AG04450 (cell line): Measurements from ENCODE around the gene GPX1. TPM values are rescaled to one million over a fixed set of nuclear protein-coding genes. Genes with fewer than 3 reads are reported as not detected.
"Not testable (repeated sequence)": the region's sequence is repeated elsewhere in the genome, so short reads cannot be mapped to it uniquely, and the experiment has no call there.

Experiments
- CTCF ChIA-PET: fragments of 300-600, 350-600 bp; formaldehyde crosslinking; extraction: SDS; loops from one replicate; lab custom pipeline; 2022; ENCODE audit warnings: antibody characterized with exemption, inconsistent platforms; lab: Charles Lee
- POLR2A ChIA-PET: fragments of 350-600 bp; formaldehyde crosslinking; extraction: SDS; loops from one replicate; lab custom pipeline; 2021; ENCODE audit warnings: antibody characterized with exemption, inconsistent platforms; lab: Yijun Ruan, JAX
- DNase-seq: peaks from one replicate; pipeline ENCODE4 v3.0.0-alpha.2; 2011; ENCODE audit warnings: low read depth, low spot score
- H3K27ac ChIP-seq: one replicate; pipeline ENCODE4 v1.5.1; 2012; ENCODE audit warnings: low read depth, low read length, control low read depth
- H3K27me3 ChIP-seq: one replicate; pipeline ENCODE4 v1.6.0; 2012; ENCODE audit warnings: low read length; ENCODE audit not compliant: control insufficient read depth, insufficient read depth
- H3K4me3 ChIP-seq: 2 replicates; pipeline ENCODE4 v1.5.1; 2011; ENCODE audit warnings: mild to moderate bottlenecking, low read depth, low read length, control low read depth
- H3K9me3 ChIP-seq: 2 replicates; pipeline ENCODE4 v1.5.1; 2012; ENCODE audit warnings: low read length; ENCODE audit not compliant: control insufficient read depth, insufficient read depth
- polyA plus RNA-seq: library from polyadenylated mRNA; depleted of rRNA; stranded (reverse); fragments of >200 nt; gene quantifications from 2 replicates; pipeline ENCODE4 v1.2.3, GENCODE V29; 2011
- TF ChIP-seq, protein P1 (sequence below): IDR thresholded peaks from 2 replicates; pipeline ENCODE4 v1.5.1; 2011; ENCODE audit warnings: low read depth, low read length, control low read depth, inconsistent platforms

Gene GPX1
- polyA plus RNA-seq, 1 experiment: 434 TPM

DNA sequence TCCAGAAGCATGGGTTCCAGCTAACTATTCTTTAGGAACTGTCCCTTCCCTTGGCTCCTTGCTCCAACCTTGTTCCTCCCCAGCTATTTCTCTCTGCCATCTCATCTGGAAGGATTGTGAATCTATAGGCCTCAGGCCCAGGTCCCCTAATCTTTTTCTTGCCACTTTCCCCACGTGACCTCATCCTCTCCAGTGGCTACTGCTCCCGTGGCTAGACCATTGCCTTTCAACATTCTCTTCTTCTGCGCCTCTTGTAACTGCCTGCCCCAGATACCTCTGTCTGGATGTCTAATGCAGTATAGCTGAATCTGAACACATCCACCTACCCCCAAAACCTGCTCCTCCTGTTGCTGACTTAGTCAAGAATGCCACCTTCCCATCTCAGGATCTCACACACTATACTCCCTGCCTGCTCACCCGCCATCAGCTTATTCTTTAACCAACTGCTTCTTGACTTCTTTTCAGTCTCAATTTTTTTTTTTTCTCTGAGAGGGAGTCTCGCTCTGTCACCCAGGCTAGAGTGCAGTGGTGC, 5.2 kb downstream of the GPX1 start:
- Histone ChIP-seq H3K9me3 (no peaks in the 10 kb centered on the region; the same call in 1 of the 2 replicates), H3K27me3 (no peaks in the 10 kb centered on the region), H3K4me3 (no peak overlapping the region), H3K27ac (peak overlapping the region; percentile 87)
- ChIA-PET POLR2A (interaction anchor here (0.7 to 1.9 kb wide), 3 partner anchors 10 to 59 kb away, joined by 5 to 6 read pairs (median 6); partner anchors contain the start of genes RHOA and TCTA), CTCF (interaction anchor here (1.2 kb wide), 1 partner anchor 97 kb away, joined by 7 read pairs; no protein-coding TSS in a partner anchor)
- TF ChIP-seq, protein P1, sequence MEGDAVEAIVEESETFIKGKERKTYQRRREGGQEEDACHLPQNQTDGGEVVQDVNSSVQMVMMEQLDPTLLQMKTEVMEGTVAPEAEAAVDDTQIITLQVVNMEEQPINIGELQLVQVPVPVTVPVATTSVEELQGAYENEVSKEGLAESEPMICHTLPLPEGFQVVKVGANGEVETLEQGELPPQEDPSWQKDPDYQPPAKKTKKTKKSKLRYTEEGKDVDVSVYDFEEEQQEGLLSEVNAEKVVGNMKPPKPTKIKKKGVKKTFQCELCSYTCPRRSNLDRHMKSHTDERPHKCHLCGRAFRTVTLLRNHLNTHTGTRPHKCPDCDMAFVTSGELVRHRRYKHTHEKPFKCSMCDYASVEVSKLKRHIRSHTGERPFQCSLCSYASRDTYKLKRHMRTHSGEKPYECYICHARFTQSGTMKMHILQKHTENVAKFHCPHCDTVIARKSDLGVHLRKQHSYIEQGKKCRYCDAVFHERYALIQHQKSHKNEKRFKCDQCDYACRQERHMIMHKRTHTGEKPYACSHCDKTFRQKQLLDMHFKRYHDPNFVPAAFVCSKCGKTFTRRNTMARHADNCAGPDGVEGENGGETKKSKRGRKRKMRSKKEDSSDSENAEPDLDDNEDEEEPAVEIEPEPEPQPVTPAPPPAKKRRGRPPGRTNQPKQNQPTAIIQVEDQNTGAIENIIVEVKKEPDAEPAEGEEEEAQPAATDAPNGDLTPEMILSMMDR: no peak
- DNase-seq: no peak

DNA sequence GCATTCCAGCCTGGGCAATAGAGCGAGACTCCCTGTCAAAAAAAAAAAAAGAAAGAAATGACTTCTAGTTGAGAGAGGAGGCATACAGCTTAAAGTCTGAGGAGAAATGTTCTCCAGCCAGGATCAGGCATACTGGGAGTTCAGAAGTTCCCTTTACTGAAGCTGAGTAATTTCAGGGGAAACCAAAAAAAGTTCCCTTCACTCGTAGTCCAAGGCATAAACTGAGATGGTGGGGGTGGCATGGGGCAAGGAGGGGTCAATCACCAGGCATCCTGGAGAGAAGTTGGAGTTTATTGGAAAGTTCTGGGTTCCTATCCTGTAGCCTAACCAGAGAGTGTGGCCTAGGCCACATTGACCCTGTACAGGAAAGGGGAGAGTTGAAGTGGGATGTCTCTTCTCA, 5.9 kb downstream of the GPX1 start:
- no peak overlapping the region for H3K4me3 ChIP-seq
- no peaks in the 10 kb centered on the region for H3K27me3 ChIP-seq
- TF ChIP-seq, protein P1: no peak
- ChIA-PET POLR2A (interaction anchor here (0.6 to 1.9 kb wide), 3 partner anchors 10 to 60 kb away, joined by 5 to 6 read pairs (median 5); partner anchors contain the start of genes RHOA and TCTA), CTCF (interaction anchor here (0.6 to 1.7 kb wide), 3 partner anchors 12 to 97 kb away, joined by 3 to 8 read pairs (median 7); partner anchors contain the start of gene USP4)
- DNase-seq: no peak
- no peaks in the 10 kb centered on the region for H3K9me3 ChIP-seq
- H3K27ac ChIP-seq: peak overlapping the region; percentile 87

DNA sequence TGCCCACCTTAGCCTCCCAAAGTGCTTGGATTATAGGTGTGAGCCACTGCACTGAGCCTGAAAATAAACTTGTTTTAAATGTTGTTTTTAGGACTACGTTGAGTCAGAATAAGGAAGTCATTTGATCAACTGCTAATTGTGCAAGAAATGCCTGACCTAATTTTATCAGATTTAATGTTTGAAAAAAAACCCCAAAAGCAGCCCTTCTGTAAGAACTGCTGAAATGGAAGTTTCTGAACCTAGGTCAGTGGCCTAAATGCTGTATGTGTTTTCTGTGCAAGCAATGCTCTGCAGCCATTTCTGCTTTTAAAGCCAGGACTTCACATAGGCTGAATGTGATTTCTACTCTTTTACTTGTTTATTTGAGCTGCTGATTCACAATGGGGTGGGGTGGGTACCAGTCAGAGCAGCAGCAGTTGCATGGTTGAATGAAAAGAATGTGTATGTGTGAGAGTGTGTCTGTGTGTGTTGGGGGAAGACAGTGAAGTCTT, 6.6 kb downstream of the GPX1 start:
- peak; percentile 75 for DNase-seq
- Histone ChIP-seq H3K4me3 (no peak overlapping the region), H3K9me3 (no peaks in the 10 kb centered on the region), H3K27me3 (no peaks in the 10 kb centered on the region), H3K27ac (peak overlapping the region; percentile 87)
- ChIA-PET CTCF (interaction anchor here (1.2 to 1.7 kb wide), 2 partner anchors 11 to 98 kb away, joined by 7 to 8 read pairs; partner anchors contain the start of gene USP4), POLR2A (interaction anchor here (0.6 to 1.9 kb wide), 5 partner anchors 9 to 60 kb away, joined by 5 to 12 read pairs (median 5); partner anchors contain the start of genes RHOA, TCTA and USP4)
- TF ChIP-seq, protein P1: no peak

DNA sequence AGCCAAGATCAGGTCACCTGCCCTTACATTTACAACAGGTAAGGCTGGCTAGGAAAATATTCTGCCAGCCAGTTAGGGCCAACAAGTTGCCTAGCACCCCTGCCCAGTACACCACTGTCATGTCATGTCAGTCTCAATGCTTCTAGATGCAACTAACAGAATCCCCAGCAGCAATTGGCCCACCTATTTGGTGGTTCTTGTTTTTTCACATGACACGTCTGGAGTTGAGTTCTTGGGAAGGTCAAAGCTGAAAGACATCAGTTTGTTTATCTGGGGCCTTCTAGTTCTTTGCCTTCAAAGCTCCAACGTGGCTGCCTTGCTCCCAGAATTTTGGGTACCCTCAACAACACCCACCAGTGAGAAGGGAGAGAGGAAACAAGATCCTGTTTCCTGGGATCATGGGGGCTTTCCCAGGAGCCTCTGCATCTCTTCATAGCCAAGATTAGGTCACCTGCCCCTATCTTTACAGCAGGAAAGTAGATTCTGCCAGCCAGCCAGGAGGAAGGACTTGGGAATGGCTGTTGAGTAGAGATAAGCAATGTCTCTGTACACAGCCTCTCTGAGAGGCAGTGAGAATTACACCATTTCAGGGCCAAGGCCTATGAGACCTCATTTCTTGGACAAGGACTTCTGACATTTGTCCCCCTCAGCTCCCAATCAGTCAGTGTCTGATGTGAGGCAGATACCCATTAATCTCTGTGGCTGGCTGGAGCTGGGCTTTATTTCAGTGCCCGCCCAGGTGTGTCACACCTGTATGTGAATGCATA, 8.6 kb downstream of the GPX1 start:
- TF ChIP-seq, protein P1: no peak
- CTCF ChIA-PET: interaction anchor here (0.9 to 1.0 kb wide), 2 partner anchors 9 to 11 kb away, joined by 3 to 4 read pairs; partner anchors contain the start of gene USP4
- no peak overlapping the region for H3K27ac ChIP-seq
- no peak for DNase-seq
- no peaks in the 10 kb centered on the region for H3K9me3 ChIP-seq
- no peaks in the 10 kb centered on the region for H3K27me3 ChIP-seq
- POLR2A ChIA-PET: no interaction called here
- H3K4me3 ChIP-seq: no peak overlapping the region

DNA sequence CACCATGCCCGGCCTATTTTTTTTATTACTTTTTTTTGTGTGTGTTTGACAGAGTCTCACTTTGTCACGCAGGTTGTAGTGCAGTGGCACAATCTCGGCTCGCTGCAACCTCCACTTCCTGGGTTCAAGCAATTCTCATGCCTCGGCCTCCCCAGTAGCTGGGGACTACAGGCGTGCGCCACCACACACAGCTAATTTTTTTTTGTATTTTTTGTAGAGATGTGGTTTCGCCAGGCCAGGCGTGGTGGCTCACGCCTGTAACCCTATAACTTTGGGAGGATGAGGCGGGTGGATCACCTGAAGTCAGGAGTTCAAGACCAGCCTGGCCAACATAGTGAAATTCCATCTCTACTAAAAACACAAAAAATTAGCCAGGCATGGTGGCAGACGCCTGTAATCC, 9.8 kb downstream of the GPX1 start:
- POLR2A ChIA-PET: interaction anchor here (0.8 kb wide), 1 partner anchor 9 kb away, joined by 3 read pairs; no protein-coding TSS in a partner anchor
- H3K27ac ChIP-seq, CTCF ChIA-PET, H3K27me3 ChIP-seq, H3K9me3 ChIP-seq, H3K4me3 ChIP-seq, DNase-seq: not testable (repeated sequence)
